Osteocyte (in vitro differentiated cells): ENCODE results near the gene MBD2. TPM values are rescaled to one million over a fixed set of nuclear protein-coding genes. Genes with fewer than 3 reads are reported as not detected.
"Not testable (repeated sequence)": the region's sequence is repeated elsewhere in the genome, so short reads cannot be mapped to it uniquely, and the experiment has no call there.

ENCODE experiments used
- DNase-seq: peaks from one replicate; pipeline ENCODE4 v3.0.0; 2021; ENCODE audit warnings: mixed read lengths; ENCODE audit not compliant: unreplicated experiment; ENCODE audit errors: extremely low spot score
- H3K27ac Mint-ChIP-seq: one replicate; pipeline ENCODE4 v1.8.0; 2021; ENCODE audit warnings: mild to moderate bottlenecking, mixed read lengths; ENCODE audit not compliant: unreplicated experiment
- H3K27me3 Mint-ChIP-seq: one replicate; pipeline ENCODE4 v1.8.0; 2021; ENCODE audit warnings: mixed read lengths; ENCODE audit not compliant: unreplicated experiment
- H3K36me3 Mint-ChIP-seq: one replicate; pipeline ENCODE4 v1.8.0; 2021; ENCODE audit warnings: mixed read lengths; ENCODE audit not compliant: unreplicated experiment
- H3K4me1 Mint-ChIP-seq: one replicate; pipeline ENCODE4 v1.8.0; 2021; ENCODE audit warnings: mixed read lengths; ENCODE audit not compliant: unreplicated experiment
- H3K4me3 Mint-ChIP-seq: one replicate; pipeline ENCODE4 v1.8.0; 2021; ENCODE audit warnings: mild to moderate bottlenecking, moderate library complexity, mixed read lengths; ENCODE audit not compliant: unreplicated experiment
- H3K9me3 Mint-ChIP-seq: one replicate; pipeline ENCODE4 v1.8.0; 2021; ENCODE audit warnings: mixed read lengths; ENCODE audit not compliant: unreplicated experiment
- total RNA-seq: library from RNA; stranded (reverse); gene quantifications from 2 replicates; pipeline ENCODE4 v1.2.1, GENCODE V29; 2021
- TF ChIP-seq, protein P1 (sequence below): fragments of 200-600 bp; sonication (generic); IDR thresholded peaks from 2 replicates; pipeline ENCODE4 v1.5.0; 2021; ENCODE audit warnings: antibody characterized with exemption, mild to moderate bottlenecking, moderate library complexity

The MBD2 gene
- total RNA-seq, 1 donor from 2014 or later, result 58.3 TPM

DNA sequence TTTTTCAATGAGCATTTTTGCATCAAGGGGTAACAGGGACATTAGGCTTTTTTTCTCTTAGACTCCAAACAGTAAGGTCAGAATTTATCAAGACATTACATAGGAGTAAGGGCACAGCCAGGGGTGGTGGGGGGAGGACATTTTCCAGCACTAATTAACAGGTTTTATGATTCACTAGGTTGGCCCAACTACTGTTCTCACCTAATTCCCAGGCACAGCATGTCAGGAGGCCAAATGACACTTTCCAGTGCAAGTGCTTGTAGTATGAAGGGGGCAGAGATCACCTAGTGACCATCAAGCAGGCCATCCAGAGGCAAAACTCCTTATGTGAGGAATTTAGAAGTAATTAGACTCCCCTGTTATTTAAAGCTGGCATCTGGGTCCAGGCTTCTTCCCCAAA is 3.9 kb upstream of the MBD2 start:
- peaks cover 4% of the 10 kb centered on the region for H3K4me1 Mint-ChIP-seq
- H3K36me3 Mint-ChIP-seq, result no peaks in the 10 kb centered on the region
- H3K9me3 Mint-ChIP-seq, result no peaks in the 10 kb centered on the region
- DNase-seq, result no peak
- no peak overlapping the region for H3K4me3 Mint-ChIP-seq
- TF ChIP-seq, protein P1, sequence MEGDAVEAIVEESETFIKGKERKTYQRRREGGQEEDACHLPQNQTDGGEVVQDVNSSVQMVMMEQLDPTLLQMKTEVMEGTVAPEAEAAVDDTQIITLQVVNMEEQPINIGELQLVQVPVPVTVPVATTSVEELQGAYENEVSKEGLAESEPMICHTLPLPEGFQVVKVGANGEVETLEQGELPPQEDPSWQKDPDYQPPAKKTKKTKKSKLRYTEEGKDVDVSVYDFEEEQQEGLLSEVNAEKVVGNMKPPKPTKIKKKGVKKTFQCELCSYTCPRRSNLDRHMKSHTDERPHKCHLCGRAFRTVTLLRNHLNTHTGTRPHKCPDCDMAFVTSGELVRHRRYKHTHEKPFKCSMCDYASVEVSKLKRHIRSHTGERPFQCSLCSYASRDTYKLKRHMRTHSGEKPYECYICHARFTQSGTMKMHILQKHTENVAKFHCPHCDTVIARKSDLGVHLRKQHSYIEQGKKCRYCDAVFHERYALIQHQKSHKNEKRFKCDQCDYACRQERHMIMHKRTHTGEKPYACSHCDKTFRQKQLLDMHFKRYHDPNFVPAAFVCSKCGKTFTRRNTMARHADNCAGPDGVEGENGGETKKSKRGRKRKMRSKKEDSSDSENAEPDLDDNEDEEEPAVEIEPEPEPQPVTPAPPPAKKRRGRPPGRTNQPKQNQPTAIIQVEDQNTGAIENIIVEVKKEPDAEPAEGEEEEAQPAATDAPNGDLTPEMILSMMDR, result no peak
- H3K27me3 Mint-ChIP-seq, result no peaks in the 10 kb centered on the region
- H3K27ac Mint-ChIP-seq, result no peak overlapping the region

DNA sequence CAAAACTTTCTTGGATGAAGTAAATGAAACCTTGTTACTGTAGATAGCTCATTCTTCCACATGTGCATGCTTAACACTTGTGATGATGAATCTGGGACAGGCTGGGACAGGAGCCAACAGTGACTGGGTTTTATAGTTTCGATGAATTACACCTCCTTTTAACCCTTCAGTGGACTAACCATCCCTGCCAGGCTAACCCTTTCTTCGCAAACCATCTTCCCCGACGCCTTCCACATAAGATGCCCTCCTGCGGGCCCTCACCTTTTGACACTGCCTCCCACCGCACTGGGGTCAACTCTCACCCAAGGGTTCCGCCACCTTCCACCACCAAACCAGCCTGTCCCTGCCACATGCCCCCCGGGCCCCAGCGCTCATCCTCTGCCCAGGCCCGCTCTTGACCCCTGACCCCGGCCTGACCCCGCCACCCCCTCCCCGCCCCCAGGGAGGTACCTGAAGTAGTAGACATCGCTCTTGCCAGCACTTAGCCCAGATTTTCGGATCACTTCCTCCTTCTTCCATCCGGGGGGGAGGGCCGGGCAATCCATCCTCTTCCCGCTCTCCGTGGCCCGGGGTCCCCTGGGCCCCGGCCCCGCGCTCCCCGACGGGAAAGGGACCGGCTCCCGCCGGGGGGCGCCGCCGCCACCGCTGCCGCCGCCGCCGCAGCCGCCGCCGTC is 764 bp downstream of the MBD2 start:
- no peaks in the 10 kb centered on the region for H3K9me3 Mint-ChIP-seq
- H3K4me1 Mint-ChIP-seq, result peaks cover 42% of the 10 kb centered on the region
- peak overlapping the region; percentile 90 for H3K4me3 Mint-ChIP-seq
- no peak for DNase-seq
- TF ChIP-seq, protein P1, result no peak
- H3K36me3 Mint-ChIP-seq, result no peaks in the 10 kb centered on the region
- H3K27ac Mint-ChIP-seq, result peak overlapping the region; percentile 94
- no peaks in the 10 kb centered on the region for H3K27me3 Mint-ChIP-seq

DNA sequence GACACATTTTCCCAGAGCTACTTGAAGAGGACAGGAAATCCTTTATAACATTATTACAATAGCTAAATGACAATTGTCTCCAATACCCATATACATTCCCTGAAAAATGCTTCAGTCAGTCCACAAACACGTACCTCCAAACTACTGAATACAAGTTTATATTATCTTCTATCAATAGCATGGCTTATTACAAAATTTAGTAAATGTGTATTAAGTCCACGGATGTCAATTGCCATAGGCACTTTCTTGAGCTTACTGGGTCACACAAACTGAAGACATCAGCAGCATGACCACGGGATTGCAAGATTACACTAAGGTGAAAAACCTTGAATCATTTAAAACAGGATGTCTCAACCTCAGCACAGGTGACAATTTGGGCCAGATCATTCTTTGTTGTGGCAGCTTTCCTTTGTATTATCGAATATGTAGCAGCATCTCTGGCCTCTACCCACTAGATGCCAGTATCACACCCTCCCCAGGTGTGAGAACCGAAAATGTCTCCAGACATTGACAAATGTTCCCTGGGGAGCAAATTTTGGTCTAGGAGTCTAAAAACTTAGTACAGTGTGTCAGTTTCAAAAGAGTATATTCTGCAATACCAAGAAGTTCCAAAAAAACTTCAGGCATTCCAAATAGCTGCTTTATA is 1.4 kb downstream of the MBD2 start:
- H3K27ac Mint-ChIP-seq, result peak overlapping the region; percentile 94
- no peak for DNase-seq
- H3K9me3 Mint-ChIP-seq, result no peaks in the 10 kb centered on the region
- peak overlapping the region; percentile 90 for H3K4me3 Mint-ChIP-seq
- no peaks in the 10 kb centered on the region for H3K27me3 Mint-ChIP-seq
- TF ChIP-seq, protein P1, result peak; percentile 39
- no peaks in the 10 kb centered on the region for H3K36me3 Mint-ChIP-seq
- peaks cover 42% of the 10 kb centered on the region for H3K4me1 Mint-ChIP-seq

DNA sequence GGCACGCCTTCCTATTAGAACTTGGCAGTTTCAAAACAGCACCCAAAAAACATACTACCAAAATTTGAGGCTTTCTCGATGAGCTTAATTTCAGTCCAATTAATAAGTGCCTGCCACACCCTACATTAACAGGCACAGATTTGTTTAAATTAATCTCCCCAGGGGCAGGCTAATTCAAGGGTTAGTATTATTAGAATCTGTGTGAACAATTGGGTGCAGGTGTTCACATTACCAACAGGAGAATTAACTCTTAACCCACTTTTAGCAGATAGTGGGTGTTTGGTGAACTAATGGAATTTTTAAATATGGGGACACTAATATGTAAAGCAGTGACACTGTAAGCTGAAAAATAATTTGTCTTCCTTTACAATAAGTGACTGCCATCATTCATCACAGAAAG is 4.1 kb downstream of the MBD2 start:
- Mint-ChIP-seq H3K27me3 (no peaks in the 10 kb centered on the region), H3K27ac (no peak overlapping the region), H3K4me1 (peaks cover 55% of the 10 kb centered on the region), H3K36me3 (no peaks in the 10 kb centered on the region), H3K9me3 (no peaks in the 10 kb centered on the region), H3K4me3 (no peak overlapping the region)
- TF ChIP-seq, protein P1, result no peak
- no peak for DNase-seq

DNA sequence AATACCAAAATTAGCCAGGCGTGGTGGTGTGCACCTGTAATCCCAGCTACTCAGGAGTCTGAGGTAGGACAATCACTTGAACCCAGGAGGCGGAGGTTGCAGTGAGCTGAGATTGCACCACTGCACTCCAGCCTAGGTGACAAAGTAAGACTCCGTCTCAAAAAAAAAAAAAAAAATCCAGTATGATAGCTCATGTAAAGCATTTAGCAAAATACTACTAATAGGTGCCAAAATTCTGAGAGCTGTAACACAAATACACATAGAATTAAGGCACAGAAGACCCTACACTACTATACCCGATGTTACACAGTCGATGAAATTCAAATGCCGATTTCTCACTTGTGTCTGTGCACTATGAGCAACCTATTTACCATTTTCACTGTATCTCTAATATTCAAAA is 5.7 kb downstream of the MBD2 start:
- peaks cover 59% of the 10 kb centered on the region for H3K4me1 Mint-ChIP-seq
- H3K36me3 Mint-ChIP-seq, H3K27ac Mint-ChIP-seq, H3K27me3 Mint-ChIP-seq, DNase-seq, H3K4me3 Mint-ChIP-seq, H3K9me3 Mint-ChIP-seq: not testable (repeated sequence)
